Uterus (tissue), 2 donors: ENCODE measurements around the gene NDUFA11.

ENCODE experiments used
- CTCF ChIP-seq, 4 experiments: fragments of 200-600 bp in 2 of 4; fragments of 450-650 bp in 2 of 4; sonication (generic) in 2 of 4; IDR thresholded peaks; one replicate each; pipeline ENCODE4 v1.5.1; 2016 to 2019; ENCODE audit warnings: antibody characterized with exemption in 4 of 4, mild to moderate bottlenecking in 2 of 4, moderate library complexity in 1 of 4
- POLR2A ChIP-seq, 2 donors: fragments of 450-650 bp; IDR thresholded peaks; one replicate each; pipeline ENCODE4 v1.6.1; 2016; ENCODE audit warnings: antibody characterized with exemption in 2 of 2, mild to moderate bottlenecking in 1 of 2, moderate library complexity in 1 of 2

- TF ChIP-seq CTCF (IDR thresholded peaks at IDR 0.05) (no peak), POLR2A (IDR thresholded peaks at IDR 0.05) (no peak)
Measured at GRCh38 chr19:5900976-5901375, 2.6 kb downstream of the NDUFA11 start.
